Thyroid gland (tissue), 4 donors: ENCODE data around the gene IQCE.

Experiments
- CTCF ChIP-seq, 6 experiments: fragments of 200-600 bp in 3 of 6; fragments of 450-650 bp in 3 of 6; sonication (generic) in 3 of 6; IDR thresholded peaks; one replicate each; pipeline ENCODE4 v1.5.1; 2016 to 2019; ENCODE audit warnings: antibody characterized with exemption in 6 of 6, mild to moderate bottlenecking in 2 of 6, inconsistent platforms in 1 of 6, moderate library complexity in 1 of 6
- POLR2A ChIP-seq, 2 donors: fragments of 450-650 bp; IDR thresholded peaks; one replicate each; pipeline ENCODE4 v1.6.1; 2017; ENCODE audit warnings: antibody characterized with exemption in 2 of 2, mild to moderate bottlenecking in 2 of 2, moderate library complexity in 1 of 2

- no peak for TF ChIP-seq CTCF (IDR thresholded peaks at IDR 0.05)
- no peak for TF ChIP-seq POLR2A (IDR thresholded peaks at IDR 0.05)
Observed at GRCh38 chr7:2514473-2515423, 44.0 kb upstream of the IQCE start.
